Measurements from ENCODE around the gene KCNK15. TPM values are rescaled to one million over a fixed set of nuclear protein-coding genes. Genes with fewer than 3 reads are reported as not detected.

The KCNK15 gene
- total RNA-seq, result not detected in 2 replicates

DNA sequence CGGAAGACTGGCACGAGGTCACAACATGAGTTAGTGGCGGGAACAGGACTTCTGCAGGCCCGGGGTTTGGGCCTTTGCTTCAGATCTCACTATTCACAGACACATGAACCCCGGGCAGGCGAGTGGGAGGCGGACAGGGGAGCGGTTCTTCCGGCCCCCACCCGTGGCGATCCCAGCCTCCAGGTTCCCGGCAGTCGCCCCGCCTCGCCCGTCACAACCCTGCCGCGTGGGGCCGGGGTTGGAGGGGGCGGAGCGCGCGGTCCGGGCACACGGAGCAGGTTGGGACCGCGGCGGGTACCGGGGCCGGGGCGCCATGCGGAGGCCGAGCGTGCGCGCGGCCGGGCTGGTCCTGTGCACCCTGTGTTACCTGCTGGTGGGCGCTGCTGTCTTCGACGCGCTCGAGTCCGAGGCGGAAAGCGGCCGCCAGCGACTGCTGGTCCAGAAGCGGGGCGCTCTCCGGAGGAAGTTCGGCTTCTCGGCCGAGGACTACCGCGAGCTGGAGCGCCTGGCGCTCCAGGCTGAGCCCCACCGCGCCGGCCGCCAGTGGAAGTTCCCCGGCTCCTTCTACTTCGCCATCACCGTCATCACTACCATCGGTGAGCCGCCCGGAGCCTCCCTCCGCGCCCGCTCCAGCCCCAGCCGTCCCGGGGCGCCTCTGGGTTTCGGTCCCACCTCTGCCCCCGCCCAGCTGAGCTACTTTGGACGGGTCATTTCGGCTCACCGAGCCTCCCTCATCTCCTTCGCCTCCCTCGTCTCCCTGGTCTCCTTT is at the start of gene KCNK15:
TSS of gene KCNK15 (plus strand) at position 268 of the 769 bp plus-strand sequence. CDS start at position 314, 46 bp downstream.

DNA sequence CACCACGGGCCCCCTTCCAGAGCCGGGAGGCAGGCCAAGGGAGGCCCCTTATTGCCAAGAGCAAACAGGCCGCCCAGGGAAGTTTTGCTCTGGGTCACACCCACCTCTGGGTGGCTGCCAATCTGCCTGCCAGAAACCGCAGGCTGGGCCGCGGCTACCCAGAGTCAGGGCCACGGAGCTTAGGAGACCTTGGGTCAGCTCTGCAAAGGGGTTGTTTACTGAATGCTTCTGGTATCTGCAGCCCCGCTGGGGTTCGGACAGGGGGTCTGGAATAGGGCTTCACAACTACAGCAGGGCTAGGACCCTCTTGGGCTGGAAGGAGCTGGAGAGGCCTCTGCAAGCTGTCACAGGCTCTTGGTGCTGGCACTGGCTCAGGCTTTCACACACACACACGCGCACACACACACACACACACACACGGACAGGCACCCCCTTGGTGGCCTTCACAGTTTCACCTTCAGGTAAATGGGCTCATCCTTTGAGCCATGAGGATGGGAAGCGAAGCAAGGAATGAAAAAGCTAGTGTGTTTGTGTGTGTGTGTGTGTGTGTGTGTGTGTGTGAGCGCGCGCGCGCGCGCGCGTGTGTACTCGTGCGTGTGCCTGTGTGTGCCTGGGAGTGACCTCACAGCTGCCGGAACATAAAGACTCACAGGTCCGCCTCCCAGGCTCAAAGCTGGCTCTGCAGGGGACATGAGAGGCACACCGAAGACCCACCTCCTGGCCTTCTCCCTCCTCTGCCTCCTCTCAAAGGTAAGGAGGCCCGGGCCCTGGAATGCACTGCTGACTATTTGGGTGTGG is 30.8 kb upstream of the KCNK15 start, which contains the start of gene CCN5:
TSS of gene CCN5 (plus strand) at position 669 of the 798 bp plus-strand sequence. CDS start at position 691, 22 bp downstream.

Other genes starting within 250 kb of the KCNK15 start
- 77.3 and 87.3 TPM in 2 replicates for gene SERINC3, start 223.8 kb upstream of the KCNK15 start, total RNA-seq
- gene PKIG, start 163.3 kb upstream of the KCNK15 start, total RNA-seq, result 70.6 and 81.5 TPM in 2 replicates
- gene ADA, start 94.2 kb upstream of the KCNK15 start, total RNA-seq, result 8.9 and 9.1 TPM in 2 replicates
- gene CCN5, start 30.5 kb upstream of the KCNK15 start, total RNA-seq, result 1.6 and 3.4 TPM in 2 replicates
- gene RIMS4, start 64.7 kb downstream of the KCNK15 start, total RNA-seq, result not detected in 2 replicates
- gene YWHAB, start 139.8 kb downstream of the KCNK15 start, total RNA-seq, result 91.9 and 99.2 TPM in 2 replicates
- gene PABPC1L, start 164.2 kb downstream of the KCNK15 start, total RNA-seq, result 10.1 TPM in 2 replicates
- gene TOMM34, start 214.5 kb downstream of the KCNK15 start, total RNA-seq, result 73.4 and 75.0 TPM in 2 replicates
- 11.9 and 12.4 TPM in 2 replicates for gene STK4, start 220.6 kb downstream of the KCNK15 start, total RNA-seq